ENCODE results near the gene CDH4.

GRCh38 chr20:61931476-61932198 is 679.6 kb downstream of the CDH4 start:
- no peak for TF ChIP-seq CTCF (IDR thresholded peaks at IDR 0.05 in 8 of 11, conservative IDR thresholded peaks at IDR 0.05 in 3 of 11)
- no peak for TF ChIP-seq POLR2A (IDR thresholded peaks at IDR 0.05)
- no peak for TF ChIP-seq POLR2AphosphoS5 (IDR thresholded peaks at IDR 0.05)
